Stimulated activated CD8-positive, alpha-beta memory T cell treated with anti-CD3 and anti-CD28 coated beads, Interleukin-12 subunit alpha, Interleukin-12 subunit beta, amount 100 ng/mL, for 1 hour (primary cell): Measurements from ENCODE around the gene KIF21B.
"Not testable (repeated sequence)": the region's sequence is repeated elsewhere in the genome, so short reads cannot be mapped to it uniquely, and the experiment has no call there.

Experiments used
- DNase-seq: peaks from one replicate; pipeline ENCODE4 v3.0.0-alpha.2; 2020; ENCODE audit warnings: low read depth

Gene KIF21B

DNA sequence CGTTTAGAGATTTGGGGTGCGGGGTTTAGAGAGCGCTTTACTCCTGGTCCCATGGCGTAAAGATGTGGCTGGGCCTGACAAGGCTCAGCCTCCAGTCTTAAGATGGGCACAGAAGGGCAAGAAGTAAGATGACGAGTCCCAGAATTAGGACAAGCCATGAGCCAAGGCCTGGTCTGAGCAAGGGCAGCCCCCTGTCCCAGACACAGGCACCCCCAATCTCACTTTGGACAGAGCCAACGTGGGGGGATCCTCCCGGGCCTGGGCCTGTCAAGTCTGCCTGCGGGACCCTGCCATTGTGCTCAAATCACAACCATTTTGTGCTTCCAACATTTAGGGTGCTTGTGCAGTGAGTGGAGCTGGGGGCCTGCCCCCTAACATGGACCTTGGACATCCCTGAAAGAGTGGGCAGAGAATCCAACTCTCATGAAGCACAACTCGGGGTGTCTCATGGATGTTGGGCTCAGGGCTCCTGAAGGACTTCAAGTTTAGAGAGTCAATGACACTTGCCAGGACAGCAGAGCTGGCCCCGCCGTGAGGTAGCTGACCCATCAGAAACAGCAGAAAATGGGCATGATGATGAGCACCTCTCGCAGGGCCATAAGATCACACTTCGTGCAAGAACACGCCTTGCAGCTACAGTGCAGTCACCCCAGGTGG is 52.6 kb downstream of the KIF21B start:
- DNase-seq, result no peak

DNA sequence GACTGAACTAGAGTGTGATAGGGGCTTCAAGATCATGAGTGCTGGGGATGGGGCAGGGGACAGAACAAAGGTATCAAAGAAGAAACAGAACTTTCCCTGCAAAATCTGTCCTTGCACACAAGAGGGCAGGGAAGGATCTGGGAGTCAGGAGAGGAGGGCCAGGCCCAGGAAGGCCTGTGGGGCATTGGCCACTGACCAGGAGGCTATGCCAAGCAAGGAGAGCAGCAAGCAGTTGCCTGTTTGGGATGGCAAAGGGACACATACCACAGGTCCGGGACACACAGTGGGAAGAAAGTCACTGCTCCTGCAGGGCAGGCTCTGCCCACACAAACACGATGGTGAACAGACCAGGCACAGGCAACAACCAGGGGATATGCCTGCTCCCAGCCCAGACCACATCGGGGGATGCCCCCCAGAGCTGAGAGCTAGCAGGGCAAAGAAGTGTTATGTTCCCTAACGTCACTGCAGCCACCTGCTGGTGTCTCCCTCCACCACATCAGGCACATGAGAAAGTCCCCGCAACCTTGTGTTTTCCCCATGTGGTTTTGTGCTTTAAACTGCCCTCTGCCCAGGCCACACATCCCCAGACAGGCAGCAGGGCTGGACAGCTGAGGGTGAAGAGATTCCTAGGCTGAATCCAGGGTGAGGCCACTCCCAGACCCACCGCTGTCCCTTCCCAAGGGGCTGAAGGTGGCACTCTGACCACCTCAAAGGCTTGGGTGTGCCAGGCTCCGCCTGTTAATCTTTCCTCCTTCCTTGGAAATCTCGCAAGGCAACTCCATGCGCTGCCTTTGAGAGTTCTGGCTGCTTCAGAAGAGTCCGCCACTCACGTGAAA is 53.6 kb downstream of the KIF21B start:
- no peak for DNase-seq

DNA sequence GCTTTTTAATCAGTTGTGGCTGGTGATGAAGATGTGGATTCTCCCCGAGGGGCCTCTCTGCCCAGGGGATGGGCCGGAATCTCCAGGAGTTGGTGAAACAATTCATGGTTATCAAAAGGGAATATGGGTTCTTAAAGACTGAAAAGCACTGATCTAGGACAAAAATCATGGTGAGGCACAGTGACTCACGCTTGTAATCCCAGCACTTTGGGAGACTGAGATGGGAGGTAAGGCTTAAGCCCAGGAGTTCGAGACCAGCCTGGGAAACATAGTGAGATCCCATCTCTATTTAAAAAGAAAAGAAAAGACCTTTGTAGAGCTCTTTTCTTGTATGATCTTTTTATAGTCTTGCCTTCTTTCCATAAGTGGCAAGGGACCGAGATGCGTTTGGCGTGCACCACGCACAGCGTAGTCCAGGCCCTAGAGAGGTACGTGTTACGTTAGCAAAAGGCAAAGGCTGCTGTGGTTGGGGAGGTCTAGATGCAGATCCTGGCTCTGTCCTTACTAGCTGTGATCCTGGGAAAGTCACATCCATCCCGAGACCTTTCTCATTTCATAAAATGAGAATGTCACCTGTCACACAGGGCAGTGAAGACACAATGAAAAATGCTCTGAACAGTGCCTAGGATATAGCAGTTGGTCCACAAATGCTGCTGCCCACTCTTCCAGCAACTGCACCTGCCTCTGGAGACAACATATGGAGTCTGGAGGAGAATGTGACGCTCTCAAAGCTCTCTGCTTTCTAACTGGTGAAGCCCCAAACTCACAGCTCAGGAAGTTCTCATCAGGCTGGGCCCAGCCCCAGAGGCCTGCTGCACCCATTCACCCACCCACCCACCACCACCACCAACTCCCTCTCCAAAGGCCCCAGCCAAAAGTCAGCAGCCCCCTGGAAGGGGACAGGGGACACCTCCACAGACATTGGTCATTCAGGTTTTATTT is 54.8 kb downstream of the KIF21B start:
- no peak for DNase-seq

DNA sequence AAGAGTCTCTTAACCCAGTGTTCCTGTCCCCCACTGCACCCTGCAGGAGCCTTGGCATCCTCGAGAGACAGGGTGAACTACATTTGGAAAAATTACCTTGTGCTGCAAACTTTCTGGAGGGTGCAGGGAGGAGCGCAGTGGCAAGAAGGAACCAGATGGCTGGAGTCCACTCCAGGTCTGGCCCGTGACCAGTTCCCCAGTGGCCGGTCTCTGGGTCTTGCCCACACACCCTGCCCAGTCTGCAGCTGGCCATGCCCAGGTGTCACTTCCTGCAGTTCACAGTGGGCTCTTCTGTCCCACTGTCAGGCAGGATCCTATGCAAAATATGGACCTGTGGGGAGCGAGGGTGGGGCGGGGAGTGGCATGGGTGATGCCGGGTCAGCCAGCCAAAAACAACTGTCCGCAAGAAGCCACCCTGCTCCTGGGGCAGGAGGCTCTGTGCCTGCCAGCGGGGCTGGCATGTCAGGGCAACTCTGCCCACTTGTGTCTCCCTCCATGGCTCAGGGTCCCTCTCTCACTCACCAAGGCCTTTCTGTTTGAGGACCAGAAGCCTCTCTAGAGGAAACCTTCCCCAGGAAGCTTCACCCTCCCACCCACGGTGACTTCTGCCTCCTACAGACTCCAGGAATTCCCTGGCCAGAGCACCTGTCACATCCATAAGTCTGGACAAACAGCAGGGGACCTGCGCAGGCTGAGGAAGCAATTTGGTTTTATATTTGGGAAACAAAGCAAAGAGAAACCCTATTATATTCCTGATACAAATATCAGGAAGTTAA is 55.6 kb downstream of the KIF21B start:
- no peak for DNase-seq

DNA sequence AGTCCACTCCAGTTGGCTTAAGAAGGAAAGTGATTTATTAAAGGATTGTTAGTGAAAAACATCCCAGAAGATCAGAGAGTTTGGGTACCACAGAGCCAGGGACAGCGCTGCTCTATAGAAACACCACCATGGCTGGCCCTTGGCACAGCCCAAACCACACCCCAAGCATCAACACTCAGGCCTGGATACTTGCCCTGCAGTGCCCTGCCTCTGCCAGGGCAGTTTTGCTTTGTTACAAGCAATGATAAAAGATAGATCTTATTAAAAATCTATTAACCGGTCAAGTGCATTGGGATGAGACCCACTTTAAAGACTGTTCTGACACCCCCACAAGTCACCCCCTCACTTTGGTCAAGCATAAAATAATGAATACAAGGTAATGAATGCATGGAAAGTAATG is 56.6 kb downstream of the KIF21B start:
- no peak for DNase-seq

DNA sequence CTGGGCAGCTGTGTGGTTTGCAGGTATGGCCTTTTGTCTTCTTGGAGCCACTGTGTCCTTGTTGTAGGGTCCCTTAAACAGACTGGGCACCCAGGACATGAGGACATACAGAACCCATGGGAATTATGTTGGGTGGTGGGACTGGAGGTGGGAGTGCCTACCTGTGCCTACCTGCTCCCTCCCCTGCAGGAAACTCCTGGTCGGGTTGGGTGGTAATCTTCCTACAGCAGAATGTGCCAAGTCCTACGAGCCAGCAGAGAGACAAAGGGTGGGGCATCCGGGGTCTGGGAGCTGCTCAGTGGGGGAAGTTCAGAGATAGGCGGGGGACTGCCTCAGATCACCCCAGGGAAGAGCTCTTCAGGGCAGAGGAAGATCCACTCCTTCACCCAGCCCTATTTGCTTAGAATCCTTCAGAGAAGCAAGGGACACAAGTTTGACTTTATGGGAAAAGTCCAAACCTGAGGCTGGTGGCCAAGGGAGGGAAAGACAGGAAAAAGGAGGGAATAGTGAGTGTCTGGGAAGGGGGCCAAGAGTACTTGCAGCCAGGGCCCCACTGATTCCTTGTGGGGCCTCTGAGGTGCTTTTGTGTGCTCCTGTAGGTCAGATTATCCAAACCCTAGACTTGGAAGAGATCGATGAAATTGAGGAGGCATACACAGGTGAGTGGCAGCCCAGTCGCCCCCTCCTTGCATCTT is 58.3 kb downstream of the KIF21B start:
- DNase-seq, result no peak

DNA sequence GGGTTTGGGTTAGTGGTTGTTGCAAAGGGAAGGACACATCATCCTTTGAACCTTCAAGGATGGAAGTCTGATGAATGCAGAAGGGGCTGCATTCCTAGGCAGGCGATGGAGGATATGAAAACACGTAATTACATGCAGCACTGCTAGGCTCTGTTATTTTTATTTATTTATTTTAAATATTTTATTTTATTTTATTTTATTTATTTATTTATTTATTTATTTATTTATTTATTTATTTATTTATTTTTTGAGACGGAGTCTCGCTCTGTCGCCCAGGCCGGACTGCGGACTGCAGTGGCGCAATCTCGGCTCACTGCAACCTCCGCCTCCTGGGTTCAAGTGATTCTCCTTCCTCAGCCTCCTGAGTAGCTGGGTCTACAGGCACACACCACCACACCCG is 59.6 kb downstream of the KIF21B start:
- not testable (repeated sequence) for DNase-seq

DNA sequence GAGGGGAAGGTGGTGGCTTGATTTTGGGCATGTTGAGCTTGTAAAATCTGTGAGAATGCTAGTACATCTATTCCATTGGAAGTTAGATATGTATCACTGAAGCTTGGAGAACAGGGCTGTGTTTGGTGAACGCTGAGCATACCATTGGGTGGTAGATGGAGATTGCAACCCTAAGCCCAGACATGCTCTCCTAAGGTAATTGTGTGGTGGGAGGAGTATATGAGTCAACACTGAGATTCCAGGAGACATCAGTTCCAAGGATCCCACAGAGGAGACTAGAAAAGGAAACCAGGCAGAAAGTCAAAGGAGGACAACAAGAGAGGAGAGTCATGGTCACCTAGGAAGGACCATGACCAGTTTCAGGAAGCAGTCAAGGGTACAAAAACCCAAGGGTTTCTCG is 60.4 kb downstream of the KIF21B start:
- no peak for DNase-seq

DNA sequence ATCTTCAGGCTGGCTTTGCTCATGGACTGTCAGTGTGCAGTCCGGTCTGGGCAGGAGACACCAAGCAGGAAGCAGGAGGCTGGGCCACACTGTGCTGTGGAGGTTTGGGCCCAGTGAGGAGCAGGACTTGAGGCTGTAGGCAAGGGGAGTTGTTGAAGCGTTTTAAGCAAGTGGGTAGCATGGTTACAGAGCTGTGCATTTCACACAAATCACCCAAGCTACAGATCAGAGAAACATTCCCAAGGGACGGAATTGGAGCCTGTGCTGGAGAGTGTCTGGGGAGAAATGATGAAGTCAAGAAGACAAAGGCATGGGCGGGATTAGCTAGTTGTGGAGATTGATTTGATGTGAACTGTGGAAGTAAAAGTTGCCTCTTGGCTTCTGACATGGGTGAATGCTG is 60.9 kb downstream of the KIF21B start:
- DNase-seq, result no peak

DNA sequence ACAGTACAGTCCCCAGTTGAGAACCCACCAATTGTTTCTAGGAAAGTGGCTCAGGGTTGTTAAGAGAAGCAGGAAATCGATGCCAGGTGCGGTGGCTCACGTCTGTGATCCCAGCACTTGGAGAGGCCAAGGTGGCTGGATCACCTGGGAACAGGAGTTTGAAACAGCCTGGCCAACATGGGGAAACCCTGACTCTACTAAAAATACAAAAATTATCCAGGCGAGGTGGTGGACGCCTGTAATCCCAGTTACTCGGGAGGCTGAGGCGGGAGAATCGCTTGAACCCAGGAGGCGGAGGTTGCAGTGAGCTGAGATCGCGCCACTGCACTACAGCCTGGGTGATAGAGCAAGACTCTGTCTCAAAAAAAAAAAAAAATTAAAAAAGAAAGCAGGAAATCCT is 61.4 kb downstream of the KIF21B start:
- DNase-seq, result not testable (repeated sequence)

DNA sequence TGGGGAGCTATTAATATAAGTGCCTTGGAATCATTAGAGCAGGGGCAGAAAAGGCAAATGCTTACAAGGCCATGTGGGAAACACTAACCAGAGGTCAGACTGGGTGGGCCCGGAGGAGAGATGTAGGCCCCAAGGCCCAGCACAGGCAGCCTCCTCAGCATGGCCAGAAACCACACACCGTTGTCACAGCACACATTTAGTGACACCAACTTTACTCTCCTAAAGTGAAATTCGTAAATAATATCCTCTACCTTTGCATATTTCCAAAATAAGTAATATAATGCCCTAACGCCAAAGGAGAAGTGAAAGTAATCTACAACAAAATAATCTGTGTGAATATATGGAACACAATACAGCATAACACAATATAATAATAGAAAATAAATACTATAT is 62.6 kb downstream of the KIF21B start:
- DNase-seq, result no peak

DNA sequence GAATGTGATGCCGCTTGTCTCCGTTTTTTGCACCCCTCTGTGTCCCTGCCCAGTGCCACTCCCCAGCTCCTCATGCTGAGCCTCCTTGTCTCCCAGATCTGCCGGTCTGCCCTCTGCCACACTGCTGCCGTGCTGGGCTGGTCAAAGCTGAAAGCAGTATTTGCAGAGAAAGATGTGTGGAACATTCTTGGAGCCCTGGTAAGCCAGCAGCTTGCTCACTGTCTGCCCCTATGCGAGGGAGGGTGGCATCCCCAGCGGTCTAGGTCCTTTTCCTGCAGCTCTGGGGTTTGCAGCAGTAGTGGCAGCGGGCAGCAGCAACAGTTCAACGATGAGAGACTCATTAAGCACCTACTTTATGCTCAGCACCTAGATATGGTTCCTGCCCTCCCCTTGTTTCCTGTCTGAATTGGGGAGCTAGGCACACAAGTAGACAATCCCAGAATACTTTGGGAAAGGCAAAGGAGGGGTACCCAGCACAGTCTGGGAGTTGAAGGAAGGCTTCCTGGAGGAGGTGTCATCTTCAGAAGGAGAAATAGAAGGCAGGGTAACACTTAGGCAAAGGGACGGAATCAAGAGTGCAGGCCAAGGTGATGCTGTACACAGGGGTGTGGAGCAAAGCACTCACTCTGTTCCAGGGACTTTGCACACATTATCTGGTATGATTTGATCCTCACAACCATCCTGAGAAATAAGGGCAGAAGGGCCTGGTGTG is 63.1 kb downstream of the KIF21B start:
- DNase-seq, result no peak

DNA sequence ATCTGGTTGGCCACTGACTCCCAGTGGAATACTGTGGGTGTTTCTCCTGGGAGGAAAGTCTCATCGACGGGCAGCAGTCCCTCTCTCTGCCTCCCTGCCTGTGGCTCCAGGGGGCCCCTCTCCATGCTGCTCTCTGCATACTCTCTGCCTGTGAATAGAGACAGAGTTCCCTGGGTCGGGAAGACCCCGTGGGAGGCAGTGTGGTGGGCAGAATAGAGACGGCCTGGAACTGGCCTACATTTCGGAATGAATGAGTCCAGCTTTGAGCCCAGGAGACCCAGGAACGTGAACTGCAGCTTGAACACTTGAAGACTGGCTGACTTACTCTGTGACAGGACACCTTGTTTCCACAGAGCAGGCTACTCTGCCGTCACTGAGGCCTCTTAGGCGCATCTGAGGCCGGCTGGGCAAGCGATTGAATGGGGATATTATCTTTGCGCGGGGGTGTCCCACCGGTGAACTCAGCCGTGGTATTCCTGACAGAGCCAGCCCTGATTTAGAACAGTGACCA is 64.0 kb downstream of the KIF21B start:
- DNase-seq, result no peak

DNA sequence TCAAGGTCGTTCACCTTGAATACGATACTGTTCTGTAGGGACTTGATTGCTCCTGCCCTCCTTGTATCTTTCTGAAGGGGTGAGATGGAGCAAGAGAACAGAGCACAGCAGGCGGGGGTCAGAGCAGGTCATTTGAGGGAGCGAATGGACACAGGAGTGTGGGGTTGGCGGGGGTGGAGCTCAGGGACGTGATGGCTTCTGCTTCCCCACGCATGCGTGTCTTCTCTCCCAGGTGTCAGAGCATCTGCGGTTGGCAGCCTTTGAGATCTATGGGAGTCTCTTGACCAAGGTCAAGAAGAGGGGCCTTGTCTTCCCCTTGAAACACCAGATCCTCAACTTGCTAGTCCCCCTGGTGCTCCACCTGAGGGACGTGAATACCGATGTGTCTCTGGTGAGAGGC is 64.9 kb downstream of the KIF21B start:
- DNase-seq, result no peak

DNA sequence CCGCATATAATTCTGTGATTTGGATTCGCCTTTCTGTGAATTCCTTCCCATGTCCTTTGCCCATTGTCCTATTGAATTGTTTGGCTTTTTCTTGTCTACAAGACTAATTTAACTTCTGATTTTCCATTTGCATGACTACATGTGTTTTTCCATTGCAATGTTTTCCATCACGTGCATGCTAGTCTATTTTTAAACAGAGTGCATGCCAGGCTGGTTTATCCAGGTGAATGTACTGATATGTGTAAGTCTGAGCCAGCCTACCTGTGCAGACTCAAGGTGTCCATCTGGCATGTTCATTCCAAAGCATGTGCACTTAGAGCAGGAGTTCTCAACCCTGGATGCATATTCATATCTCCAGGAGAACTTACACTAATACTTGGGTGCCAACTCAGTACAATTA is 69.1 kb downstream of the KIF21B start:
- no peak for DNase-seq

DNA sequence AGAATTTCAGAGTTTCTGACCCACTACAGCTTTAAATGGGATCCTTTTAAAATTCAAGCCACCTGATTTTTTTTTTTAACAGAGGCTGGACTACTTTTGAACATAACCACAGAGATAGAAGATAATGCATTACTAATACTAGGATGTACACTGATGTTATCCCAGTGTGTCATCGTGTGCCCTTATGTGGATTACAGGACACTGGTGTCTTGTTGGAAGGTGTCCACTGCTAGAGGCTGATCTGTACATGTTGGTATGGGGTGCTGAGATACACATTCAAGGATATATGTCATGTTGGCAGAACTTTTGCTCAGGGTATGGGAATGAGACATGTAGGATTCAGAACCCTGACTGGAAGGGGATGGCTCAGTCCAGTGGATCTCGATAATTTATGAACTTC is 72.5 kb downstream of the KIF21B start:
- DNase-seq, result no peak

DNA sequence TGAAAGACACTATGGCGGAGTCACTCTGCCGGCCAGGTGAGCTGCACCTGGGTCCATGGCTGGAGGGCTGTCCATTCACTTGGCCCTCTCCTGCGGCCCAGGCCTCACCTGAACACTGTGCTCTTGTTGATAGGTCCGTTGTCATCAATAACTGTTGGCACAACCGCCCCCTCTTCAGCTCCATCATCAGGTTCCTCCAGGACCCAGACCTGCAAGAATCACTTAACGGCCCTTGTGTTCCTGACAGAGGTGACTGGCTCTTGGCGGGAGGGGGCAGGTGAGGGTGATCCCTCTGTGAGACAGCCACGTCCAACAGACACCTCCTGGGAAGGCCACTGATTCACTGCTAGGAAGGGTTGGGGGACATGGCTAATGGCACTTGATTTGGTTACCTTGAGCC is 73.9 kb downstream of the KIF21B start:
- no peak for DNase-seq

DNA sequence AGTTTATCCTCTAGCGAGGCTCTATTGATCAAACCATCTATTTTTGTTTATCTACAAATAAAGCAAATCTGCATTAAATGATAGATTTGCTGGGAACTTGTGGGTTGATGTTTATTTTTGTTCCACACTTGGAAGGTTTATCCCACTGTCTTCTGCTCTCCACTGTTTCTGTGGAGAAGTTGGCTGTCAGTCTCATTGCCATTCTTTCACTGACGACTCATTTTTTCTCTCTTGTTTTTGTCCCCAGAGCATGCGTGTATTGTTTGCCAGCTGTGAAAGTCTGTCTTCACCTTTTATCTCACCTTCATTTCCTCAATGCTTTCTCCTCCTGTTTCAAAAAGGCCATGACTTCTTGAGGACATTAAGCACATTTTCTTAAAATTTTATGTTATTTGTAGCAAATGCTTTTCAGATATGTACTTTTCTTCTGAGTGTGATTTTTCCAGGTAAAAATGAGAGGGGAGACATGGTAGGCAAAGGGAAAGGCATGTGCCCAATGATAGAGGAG is 76.4 kb downstream of the KIF21B start:
- DNase-seq, result no peak

DNA sequence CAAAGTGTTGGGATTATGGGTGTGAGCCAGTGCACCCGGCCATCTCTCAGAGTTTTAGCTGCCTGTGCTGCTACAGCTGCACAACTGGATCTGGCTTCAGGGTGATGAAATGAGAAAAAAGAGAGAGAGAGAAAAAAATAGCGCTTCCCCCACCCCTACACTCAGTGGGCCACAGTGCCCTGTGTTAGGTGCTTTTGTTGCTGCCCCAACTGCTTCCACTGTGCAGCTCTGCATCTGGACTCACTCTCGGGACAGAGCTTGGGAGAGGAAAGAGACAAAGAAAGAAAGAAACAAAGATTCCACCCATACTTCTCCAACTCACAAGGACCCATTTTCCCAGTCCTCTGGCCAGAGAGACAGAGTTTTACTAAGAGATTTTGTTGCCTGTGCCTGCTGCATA is 78.4 kb downstream of the KIF21B start:
- no peak for DNase-seq

DNA sequence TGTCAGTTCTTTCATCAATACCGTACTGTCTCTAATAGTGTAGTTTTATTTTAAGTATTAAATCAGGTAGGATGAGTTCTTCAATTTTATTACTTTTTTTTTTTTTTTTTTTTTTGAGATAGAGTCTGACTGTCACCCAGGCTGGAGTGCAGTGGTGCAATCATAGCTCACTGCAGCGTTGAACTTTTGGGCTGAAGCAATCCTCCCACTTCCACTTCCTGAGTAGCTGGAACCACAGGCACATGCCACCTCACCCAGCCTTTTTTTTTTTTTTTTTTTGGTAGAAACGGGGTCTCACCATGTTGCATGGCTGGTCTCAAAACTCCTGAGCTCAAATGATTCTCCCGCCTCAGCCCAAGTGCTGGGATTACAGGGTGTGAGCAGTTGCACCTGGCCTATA is 84.6 kb downstream of the KIF21B start:
- no peak for DNase-seq
